GM20000 (cell line): ENCODE data around the gene GUCY2D.

Experiments used
- DNase-seq: peaks from one replicate; pipeline ENCODE4 v3.0.0; 2012; ENCODE audit warnings: low spot score
- CTCF ChIP-seq: IDR thresholded peaks from 2 replicates; pipeline ENCODE4 v1.5.1; 2012; ENCODE audit warnings: mild to moderate bottlenecking, control low read depth; ENCODE audit errors: extremely low read depth, missing control alignments

The GUCY2D gene

GRCh38 chr17:7993972-7994589, 8.3 kb upstream of the GUCY2D start:
- no peak for TF ChIP-seq CTCF
- no peak for DNase-seq

- DNase-seq = no peak
- TF ChIP-seq CTCF = no peak
Observed at GRCh38 chr17:7995724-7996123, 6.7 kb upstream of the GUCY2D start.

GRCh38 chr17:7997186-7997585, 5.2 kb upstream of the GUCY2D start:
- peak; percentile 8 for TF ChIP-seq CTCF
- no peak for DNase-seq

- no peak for DNase-seq
- TF ChIP-seq CTCF = no peak
Observed at GRCh38 chr17:8002721-8003593, 542 bp downstream of the GUCY2D start.

- no peak for DNase-seq
- no peak for TF ChIP-seq CTCF
Observed at GRCh38 chr17:8003594-8004181, 1.3 kb downstream of the GUCY2D start.

- DNase-seq = no peak
- TF ChIP-seq CTCF = no peak
Observed at GRCh38 chr17:8004899-8005298, 2.5 kb downstream of the GUCY2D start.

- no peak for DNase-seq
- no peak for TF ChIP-seq CTCF
Observed at GRCh38 chr17:8005357-8005756, 2.9 kb downstream of the GUCY2D start.
